HG02943 (cell line): Measurements from ENCODE around the gene XBP1.
"Not testable (repeated sequence)": the region's sequence is repeated elsewhere in the genome, so short reads cannot be mapped to it uniquely, and the experiment has no call there.

Experiments
- ATAC-seq: cut with Tn5 transposase; IDR thresholded peaks from one replicate; pipeline ENCODE4 v1.9.1; 2021; ENCODE audit warnings: mild to moderate bottlenecking, low read depth, moderate library complexity; ENCODE audit not compliant: unreplicated experiment

Gene XBP1

GRCh38 chr22:28819253-28820096, 19.1 kb upstream of the XBP1 start:
- no peak for ATAC-seq

DNA sequence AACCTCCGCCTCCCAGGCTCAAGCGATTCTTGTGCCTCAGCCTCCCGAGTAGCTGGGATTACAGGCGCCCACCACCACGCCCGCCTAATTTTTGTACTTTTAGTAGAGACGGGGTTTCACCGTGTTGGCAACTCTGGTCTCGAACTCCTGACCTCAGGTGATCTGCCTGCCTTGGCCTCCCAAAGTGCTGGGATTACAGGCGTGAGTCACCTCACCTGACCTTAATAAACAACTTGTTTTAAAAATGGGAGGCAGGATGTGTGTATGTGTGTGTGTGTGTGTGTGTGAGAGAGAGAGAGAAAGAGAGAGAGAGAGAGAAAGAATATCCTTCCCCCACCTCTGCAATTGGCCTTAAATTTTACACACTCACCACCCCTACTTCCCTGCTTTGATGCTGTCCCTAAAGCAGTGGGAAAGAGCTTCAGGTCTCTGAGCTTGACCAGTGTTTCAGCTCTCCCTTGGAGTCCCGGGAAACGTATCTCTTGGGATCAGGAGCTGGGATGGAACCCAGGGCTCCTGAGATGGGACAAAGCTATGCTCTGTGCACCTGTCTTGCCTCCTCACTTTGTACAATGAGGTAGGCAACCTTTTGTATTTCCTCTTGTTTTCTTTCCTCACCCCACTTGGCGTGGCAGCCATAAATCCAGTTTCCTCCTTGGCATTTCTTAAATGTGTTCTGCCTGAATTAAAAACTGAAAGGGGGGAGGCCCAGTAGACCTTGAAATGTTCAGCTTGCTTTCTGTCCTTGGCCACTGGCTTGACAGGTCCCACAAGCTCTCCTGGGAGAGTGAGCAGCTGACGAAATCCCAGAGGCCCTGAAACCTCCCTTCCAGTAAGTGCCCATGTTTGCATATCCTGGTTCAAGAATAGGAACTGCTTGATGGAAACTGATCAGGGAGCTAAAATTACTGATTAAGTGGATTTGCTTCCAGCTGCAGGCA, 17.8 kb upstream of the XBP1 start:
- ATAC-seq, result no peak

DNA sequence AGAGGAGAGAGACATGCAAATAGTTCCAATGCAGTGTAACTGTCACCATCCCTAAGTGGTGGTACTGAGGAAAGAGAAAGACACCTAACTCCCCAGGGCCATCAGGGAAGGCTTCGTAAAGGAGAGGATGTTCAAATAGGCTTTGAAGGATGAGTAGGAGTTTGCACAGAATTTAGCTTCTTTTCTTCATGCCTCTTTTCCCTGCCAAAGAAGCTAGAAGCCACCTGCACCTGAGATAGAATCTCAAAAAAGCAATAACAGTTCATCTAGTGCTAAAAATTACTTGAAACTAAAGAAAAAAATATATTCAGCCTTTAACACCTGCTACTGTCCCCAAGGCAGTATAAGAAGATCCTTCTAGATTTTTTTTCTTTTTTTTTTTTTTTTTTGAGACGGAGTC, 16.7 kb upstream of the XBP1 start:
- no peak for ATAC-seq

GRCh38 chr22:28815729-28816128, 15.4 kb upstream of the XBP1 start:
- ATAC-seq, result no peak

GRCh38 chr22:28815111-28815510, 14.7 kb upstream of the XBP1 start:
- ATAC-seq, result no peak

DNA sequence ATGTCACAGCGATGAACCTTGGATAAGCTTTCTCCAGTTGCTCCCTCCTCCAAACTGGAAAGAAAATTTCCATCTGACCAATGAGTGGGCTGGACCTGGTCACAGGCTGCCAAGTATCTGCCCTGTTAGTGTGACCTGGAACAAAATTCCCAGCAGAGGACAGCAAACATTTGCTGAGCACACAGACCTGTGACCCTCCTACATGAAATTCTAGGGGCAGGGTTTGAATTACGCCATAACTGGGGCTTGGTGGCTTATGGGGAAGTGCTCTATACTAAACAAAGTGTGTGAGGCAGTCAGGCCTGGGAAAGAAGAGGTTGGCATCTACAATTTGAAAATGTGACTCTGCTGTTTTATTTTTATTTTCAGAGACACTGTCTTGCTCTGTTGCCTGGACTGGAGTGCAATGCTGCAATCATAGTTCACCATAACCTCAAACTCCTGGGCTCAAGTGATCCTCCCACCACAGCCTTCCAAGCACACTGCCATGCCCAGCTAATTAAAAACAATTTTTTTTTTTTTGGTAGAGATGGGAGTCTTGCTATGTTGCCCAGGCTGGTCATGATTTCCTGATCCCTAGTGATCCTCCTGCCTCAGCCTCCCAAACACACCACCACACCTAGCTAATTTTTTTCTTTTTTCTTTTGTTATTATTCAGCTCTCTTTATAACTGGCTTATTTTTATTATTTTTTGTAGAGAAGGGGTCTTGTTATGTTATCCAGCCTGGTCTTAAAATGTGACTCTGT, 13.6 kb upstream of the XBP1 start:
- ATAC-seq, result no peak

- no peak for ATAC-seq
These were observed 12.1 kb upstream of the XBP1 start for GRCh38 chr22:28812516-28812915.

GRCh38 chr22:28810821-28811491, 10.6 kb upstream of the XBP1 start:
- no peak for ATAC-seq

DNA sequence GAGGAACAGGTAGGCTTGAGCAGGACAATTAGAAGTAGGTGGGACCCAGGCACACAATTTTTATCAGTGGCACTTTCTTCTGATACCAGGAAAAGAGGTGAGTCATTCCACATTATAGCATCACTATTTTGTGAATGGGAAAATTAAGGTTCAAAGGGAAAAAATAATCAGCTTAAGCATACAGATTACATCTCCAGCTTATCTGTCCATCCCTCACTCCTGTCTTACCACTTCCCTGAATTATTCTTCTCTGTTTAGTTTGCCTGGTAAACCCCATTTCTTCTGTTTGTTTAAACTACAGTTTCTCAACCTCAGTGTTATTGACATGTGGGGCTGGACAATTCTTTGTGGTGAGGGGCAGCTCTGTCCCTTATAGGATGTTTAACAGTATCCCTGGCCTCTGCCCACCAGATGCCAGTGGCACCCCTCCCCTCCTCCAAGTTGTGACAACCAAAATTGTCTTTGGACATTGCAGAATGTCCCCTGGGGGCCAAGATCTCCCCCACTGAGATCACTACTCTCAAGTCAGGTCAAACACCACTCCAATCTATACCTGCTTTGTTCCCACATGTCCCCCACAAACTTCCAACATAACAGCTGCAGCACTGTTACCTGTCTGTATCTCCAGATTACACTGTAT, 8.5 kb upstream of the XBP1 start:
- ATAC-seq, result no peak

- not testable (repeated sequence) for ATAC-seq
These were observed 5.1 kb upstream of the XBP1 start for GRCh38 chr22:28805426-28805825.

DNA sequence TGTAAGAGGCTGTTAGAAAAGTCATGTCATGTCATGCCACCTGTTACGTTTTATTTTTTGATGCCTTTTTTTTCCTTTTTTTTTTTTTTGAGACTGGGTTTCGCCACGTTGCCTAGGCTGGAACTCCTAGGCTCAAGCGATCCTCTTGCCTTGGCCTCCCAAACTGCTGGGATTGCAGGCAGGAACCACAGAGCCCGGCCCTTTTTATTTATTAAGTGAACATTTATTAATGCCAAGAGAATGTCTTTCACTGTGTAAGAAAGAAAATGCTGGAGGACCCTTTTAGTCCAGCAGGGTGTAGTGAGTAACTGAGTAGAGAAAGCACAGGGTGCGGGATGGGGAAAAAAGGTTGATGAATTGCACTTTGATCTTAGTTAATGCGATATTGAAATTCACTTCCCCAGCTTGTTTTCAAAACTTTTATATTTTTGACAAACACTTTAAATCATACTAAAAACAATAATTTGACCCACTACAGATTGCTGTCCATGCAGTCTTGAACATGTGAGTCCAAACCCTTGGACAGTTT, 2.3 kb upstream of the XBP1 start:
- no peak for ATAC-seq

DNA sequence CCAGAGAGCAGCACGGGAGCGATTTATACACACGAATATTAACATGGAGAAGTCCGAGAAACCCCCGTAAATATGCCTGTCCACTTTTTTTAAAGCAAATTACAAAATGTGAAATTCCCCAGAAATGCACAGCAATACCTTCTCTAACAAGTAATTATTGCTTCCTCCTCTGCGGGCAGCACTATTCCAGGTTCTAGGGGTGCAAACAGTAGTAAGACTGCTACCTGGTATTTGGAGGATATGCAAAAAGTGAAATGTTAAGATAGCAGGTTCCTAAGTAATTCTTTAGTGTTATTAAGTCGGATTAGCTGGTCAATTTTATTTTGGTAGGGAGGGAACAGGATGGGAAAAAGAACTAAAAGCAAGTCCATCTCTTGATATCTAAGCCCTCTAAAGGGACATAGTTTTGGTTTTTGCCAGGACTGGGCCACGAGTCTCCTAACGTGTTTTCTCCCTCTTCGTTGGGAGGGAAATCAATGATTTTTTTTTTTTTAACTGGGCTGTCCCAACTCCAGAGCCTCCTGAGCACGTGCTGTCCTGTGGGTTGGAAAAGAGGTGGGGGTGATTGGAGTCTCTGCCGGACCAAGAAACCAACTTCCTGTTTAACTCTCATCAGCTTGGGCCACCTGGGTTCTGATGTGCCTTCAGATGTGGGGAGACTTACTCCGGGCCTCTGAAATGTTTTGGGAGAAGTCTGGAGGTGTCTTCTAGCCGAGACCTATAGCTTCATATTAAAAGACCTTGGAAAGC, 1.7 kb upstream of the XBP1 start:
- no peak for ATAC-seq

DNA sequence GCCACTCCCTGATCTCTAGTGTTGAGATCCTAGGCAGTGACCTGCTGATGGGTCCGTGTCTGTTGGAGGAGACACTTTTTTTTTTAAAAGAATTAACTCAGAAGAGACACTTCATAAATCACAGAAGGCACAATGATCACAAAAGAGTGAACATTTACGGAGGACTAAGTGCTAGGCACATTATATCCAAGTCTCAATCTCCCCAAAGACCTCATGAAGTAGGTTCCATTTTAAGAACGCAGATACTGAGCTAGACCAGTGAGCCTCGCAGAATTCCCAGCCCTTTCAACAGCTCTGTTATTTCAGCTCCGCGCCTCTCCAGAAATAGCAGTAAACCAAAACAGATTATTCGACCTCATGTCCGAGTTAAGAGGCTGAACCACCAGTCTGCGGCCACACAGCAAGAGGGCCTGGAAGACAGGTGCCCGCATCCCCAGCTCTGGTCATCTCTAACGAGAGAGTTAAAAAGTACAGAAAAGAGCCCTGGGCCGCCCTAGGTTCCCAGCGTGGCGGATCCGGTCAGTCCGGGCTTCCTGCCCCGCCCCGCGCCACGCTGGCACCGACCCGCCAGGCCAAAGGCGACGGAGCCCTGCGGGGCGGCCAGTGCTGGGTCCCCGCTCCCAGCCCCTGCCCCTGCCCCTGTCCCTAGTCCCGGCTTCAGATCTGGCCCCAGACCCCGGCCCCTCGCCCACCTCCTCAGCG, 612 bp downstream of the XBP1 start:
- peak; percentile 28 for ATAC-seq

- ATAC-seq, result no peak
These were observed 1.4 kb downstream of the XBP1 start for GRCh38 chr22:28798810-28799605.

GRCh38 chr22:28795932-28796856, 4.2 kb downstream of the XBP1 start:
- no peak for ATAC-seq

DNA sequence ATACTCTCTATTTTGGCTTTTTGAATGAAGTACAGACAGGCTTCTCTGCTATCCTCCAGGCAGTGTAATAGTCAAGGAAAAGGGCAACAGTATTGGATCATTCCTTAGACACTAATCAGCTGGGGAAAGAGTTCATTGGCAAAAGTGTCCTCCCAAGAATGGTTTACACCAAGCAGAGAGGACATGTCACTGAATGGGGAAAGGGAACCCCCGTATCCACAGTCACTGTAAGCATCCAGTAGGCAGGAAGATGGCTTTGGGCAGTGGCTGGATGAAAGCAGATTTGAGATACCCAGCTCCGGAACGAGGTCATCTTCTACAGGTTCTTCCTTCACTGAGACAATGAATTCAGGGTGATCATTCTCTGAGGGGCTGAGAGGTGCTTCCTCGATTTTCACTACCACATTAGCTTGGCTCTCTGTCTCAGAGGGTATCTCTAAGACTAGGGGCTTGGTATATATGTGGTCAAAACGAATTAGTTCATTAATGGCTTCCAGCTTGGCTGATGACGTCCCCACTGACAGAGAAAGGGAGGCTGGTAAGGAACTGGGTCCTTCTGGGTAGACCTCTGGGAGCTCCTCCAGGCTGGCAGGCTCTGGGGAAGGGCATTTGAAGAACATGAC, 5.2 kb downstream of the XBP1 start:
- no peak for ATAC-seq
